HepG2 (cell line): Measurements from ENCODE around the gene THOC6. TPM values are rescaled to one million over a fixed set of nuclear protein-coding genes. Genes with fewer than 3 reads are reported as not detected.

Source experiments
- ATAC-seq: fragments of 200-7000 bp; cut with Tn5 transposase; 3 replicates; pipeline ENCODE4 v1.9.1; 2020; ENCODE audit warnings: mild to moderate bottlenecking, moderate library complexity
- BruUV-seq: library from RNA; stranded (reverse); fragments of 400-500 nt; replicated peaks from 2 replicates; lab custom pipeline; 2021; lab: Mats Ljungman, UMichigan
- CTCF ChIA-PET: fragments of 300-600 bp; formaldehyde crosslinking; extraction: SDS; loops from one replicate; lab custom pipeline; 2021; ENCODE audit warnings: low total read pairs, inconsistent platforms, low intra/inter-chr PET ratio; lab: Yijun Ruan, JAX
- POLR2A ChIA-PET: fragments of 350-600 bp; sonication (Branson Sonifier 250); formaldehyde crosslinking; loops from one replicate; lab custom pipeline; 2020; ENCODE audit warnings: antibody characterized with exemption, inconsistent platforms; lab: Yijun Ruan, JAX
- DNase-seq: peaks from one replicate; pipeline ENCODE4 v3.0.0-alpha.2; 2015; ENCODE audit warnings: low spot score
- FAIRE-seq: peaks from 3 replicates; lab custom pipeline; 2011; peaks lifted over from hg19 to GRCh38; lab: Jason Lieb, UNC
- H2AFZ ChIP-seq: one replicate; pipeline ENCODE4 v1.6.1; 2011; ENCODE audit warnings: low read length, inconsistent platforms
- H3K27ac ChIP-seq: fragments of 300-600 bp; 3 replicates; pipeline ENCODE4 v1.8.0; 2011; ENCODE audit warnings: mixed run types, mild to moderate bottlenecking, mixed read lengths, low read length, inconsistent platforms; ENCODE audit not compliant: insufficient read depth; ENCODE audit errors: extremely low read length
- H3K27me3 ChIP-seq, 2 experiments: fragments of 200-600 bp in 1 of 2; 2 replicates in 1 of 2; 3 replicates in 1 of 2; pipeline versions ENCODE4 v1.6.0 to v1.8.0; 2011; ENCODE audit warnings: low read length in 2 of 2, mild to moderate bottlenecking in 2 of 2, moderate library complexity in 2 of 2, inconsistent platforms in 1 of 2; ENCODE audit not compliant: insufficient read depth in 2 of 2, control insufficient read depth in 1 of 2
- H3K36me3 ChIP-seq, 2 experiments: fragments of 200-600 bp in 1 of 2; replicated peaks in 1 of 2; 2 replicates in 1 of 2; 3 replicates in 1 of 2; pipeline versions ENCODE4 v1.5.1 to v1.8.0; 2011; ENCODE audit warnings: low read length in 2 of 2, inconsistent platforms in 1 of 2; ENCODE audit not compliant: insufficient read depth in 2 of 2, control insufficient read depth in 1 of 2
- H3K4me1 ChIP-seq: 2 replicates; pipeline ENCODE4 v1.5.1; 2012; ENCODE audit warnings: low read length, inconsistent platforms; ENCODE audit not compliant: insufficient read depth
- H3K4me2 ChIP-seq: 2 replicates; pipeline ENCODE4 v1.6.0; 2011; ENCODE audit warnings: low read depth, low read length, inconsistent platforms
- H3K4me3 ChIP-seq, 3 experiments: fragments of 200-600 bp in 1 of 3; sonication (generic), shearing (Covaris generic) in 1 of 3; replicated peaks in 1 of 3; 2 replicates each; pipeline ENCODE4 v1.5.1; 2011 to 2016; ENCODE audit warnings: low read length in 3 of 3, inconsistent platforms in 2 of 3, low read depth in 2 of 3, mild to moderate bottlenecking in 2 of 3, control low read depth in 1 of 3, mixed read lengths in 1 of 3; ENCODE audit not compliant: insufficient read depth in 1 of 3
- H3K79me2 ChIP-seq: one replicate; pipeline ENCODE4 v1.6.1; 2011; ENCODE audit warnings: low read length, inconsistent platforms; ENCODE audit not compliant: insufficient read depth
- H3K9ac ChIP-seq: 2 replicates; pipeline ENCODE4 v1.6.0; 2011; ENCODE audit warnings: mild to moderate bottlenecking, low read depth, low read length, inconsistent platforms; ENCODE audit not compliant: insufficient read depth
- H3K9me3 ChIP-seq: 2 replicates; pipeline ENCODE4 v1.5.1; 2012; ENCODE audit warnings: mild to moderate bottlenecking, low read length
- H4K20me1 ChIP-seq: 2 replicates; pipeline ENCODE4 v1.6.0; 2011; ENCODE audit warnings: inconsistent platforms, mild to moderate bottlenecking, low read length, moderate library complexity; ENCODE audit not compliant: insufficient read depth
- ARID3A ChIP-seq: IDR thresholded peaks from 2 replicates; pipeline ENCODE4 v1.6.1; 2012; ENCODE audit warnings: low read depth, low read length, improper control_type of control experiment
- FOSL2 ChIP-seq: sonication (generic); formaldehyde crosslinking; IDR thresholded peaks from 2 replicates; pipeline ENCODE4 v1.4.0; 2020; ENCODE audit warnings: missing genetic modification reagents
- HMG20A ChIP-seq: IDR thresholded peaks from 2 replicates; pipeline ENCODE4 v1.6.1; 2016; ENCODE audit warnings: borderline replicate concordance
- HOXD1 ChIP-seq: sonication (generic); formaldehyde crosslinking; IDR thresholded peaks from 2 replicates; pipeline ENCODE4 v1.5.0; 2020; ENCODE audit warnings: missing genetic modification reagents
- MEIS1 ChIP-seq: sonication (generic); formaldehyde crosslinking; IDR thresholded peaks from 2 replicates; pipeline ENCODE4 v1.9.0; 2021; ENCODE audit warnings: mild to moderate bottlenecking, missing genetic modification reagents, moderate library complexity, borderline replicate concordance
- MLLT10 ChIP-seq: sonication (generic); formaldehyde crosslinking; IDR thresholded peaks from 2 replicates; pipeline ENCODE4 v1.4.0; 2020; ENCODE audit warnings: missing genetic modification reagents
- MTA1 ChIP-seq: sonication (generic); formaldehyde crosslinking; IDR thresholded peaks from 2 replicates; pipeline ENCODE4 v1.4.0; 2020; ENCODE audit warnings: missing genetic modification reagents, mild to moderate bottlenecking, borderline replicate concordance
- NONO ChIP-seq, 2 experiments: fragments of 450-650 bp in 1 of 2; sonication (generic) in 1 of 2; formaldehyde crosslinking in 1 of 2; IDR thresholded peaks in 1 of 2; conservative IDR thresholded peaks in 1 of 2; 2 replicates each; pipeline versions ENCODE4 v1.6.1 to v1.8.0; 2017 to 2022; ENCODE audit warnings: mild to moderate bottlenecking in 1 of 2, missing genetic modification reagents in 1 of 2, moderate library complexity in 1 of 2
- NR3C1 ChIP-seq: sonication (generic); formaldehyde crosslinking; IDR thresholded peaks from 2 replicates; pipeline ENCODE4 v1.4.0; 2020; ENCODE audit warnings: missing genetic modification reagents
- ONECUT2 ChIP-seq: sonication (generic); formaldehyde crosslinking; IDR thresholded peaks from 2 replicates; pipeline ENCODE4 v1.4.0; 2020; ENCODE audit warnings: missing genetic modification reagents
- TCF7L2 ChIP-seq: IDR thresholded peaks from 2 replicates; pipeline ENCODE4 v1.6.1; 2011; ENCODE audit warnings: mild to moderate bottlenecking, low read depth, low read length, moderate library complexity
- ZNF331 ChIP-seq: sonication (generic); formaldehyde crosslinking; IDR thresholded peaks from 2 replicates; pipeline ENCODE4 v1.4.0; 2020; ENCODE audit warnings: missing genetic modification reagents
- ZSCAN9 ChIP-seq: IDR thresholded peaks from 2 replicates; pipeline ENCODE4 v1.6.1; 2016; ENCODE audit warnings: borderline replicate concordance
- WGBS: methylation state at CpG from one replicate; pipeline ENCODE4 v1.1.6; 2017; ENCODE audit warnings: low lambda C conversion rate; 5-methylcytosine and 5-hydroxymethylcytosine counted together
- in situ Hi-C: cut with HindIII; loops from 2 replicates; pipeline ENCODE4 v1.10.0; 2017; ENCODE audit warnings: low pct_unique_long_range_greater_than_20kb; ENCODE audit not compliant: extremely low pct_ligation_motif_present
- intact Hi-C: fragments of 100-400 bp; cut with micrococcal nuclease; formaldehyde crosslinking; loops from one replicate; pipeline ENCODE4 v1.10.0; 2022; ENCODE audit not compliant: unreplicated experiment
- polyA plus RNA-seq, 8 experiments: library from polyadenylated mRNA; depleted of rRNA in 3 of 8; stranded (reverse) in 7 of 8; unstranded in 1 of 8; fragments of >200 nt; fragmentation: Illumina TruSeq in 4 of 8; extraction: Trizol in 4 of 8; gene quantifications; 2 replicates each; pipeline versions ENCODE4 v1.2.1 to v1.2.3, GENCODE V29; 2011 to 2016; ENCODE audit warnings: low read depth in 4 of 8, missing spikeins in 1 of 8, mixed read lengths in 1 of 8; ENCODE audit not compliant: insufficient read depth in 1 of 8
- total RNA-seq, 5 experiments: library from RNA; depleted of rRNA; stranded (reverse); fragments of >200 nt; fragmentation: Illumina TruSeq; extraction: Trizol; gene quantifications; 2 replicates each; pipeline ENCODE4 v1.2.3, GENCODE V29; 2016; ENCODE audit warnings: low read depth in 1 of 5
- TF ChIP-seq, protein P1 (sequence below): sonication (generic); formaldehyde crosslinking; IDR thresholded peaks from 2 replicates; pipeline ENCODE4 v1.4.0; 2020; ENCODE audit warnings: missing genetic modification reagents, borderline replicate concordance
- TF ChIP-seq, protein P2 (sequence below): sonication (generic); formaldehyde crosslinking; IDR thresholded peaks from 2 replicates; pipeline ENCODE4 v1.4.0; 2020; ENCODE audit warnings: missing genetic modification reagents

Gene THOC6
- total and polyA plus RNA-seq, 2 of the 13 experiments (the other 11 are each of a cell fraction or from before 2014, with no cell fraction given): 32.1 to 37.0 TPM

DNA sequence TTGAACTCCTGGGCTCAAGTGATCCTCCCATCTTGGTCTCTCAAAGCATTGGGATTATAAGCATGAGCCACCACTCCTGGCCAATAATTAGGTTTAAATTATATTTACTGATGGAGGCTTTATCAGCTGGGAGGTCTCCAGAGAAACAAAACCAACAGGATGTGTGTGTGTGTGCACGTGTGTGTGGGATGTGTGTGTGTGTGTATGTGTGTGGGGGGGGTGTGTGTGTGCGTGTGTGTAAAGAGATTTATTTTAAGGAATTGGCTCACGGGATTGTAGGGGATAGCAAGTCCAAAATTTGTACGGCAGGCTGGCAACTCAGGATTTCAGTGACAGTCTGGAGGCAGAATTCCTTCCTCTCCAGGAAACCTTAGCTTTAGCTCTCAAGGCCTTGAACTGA, 27.2 kb downstream of the THOC6 start:
- Histone ChIP-seq H3K9ac (no peak overlapping the region), H3K27me3 (peaks cover 8 to 50% of the 10 kb centered on the region in 2 experiments), H3K4me2 (no peak overlapping the region), H3K4me1 (peaks cover 2% of the 10 kb centered on the region; the same call in 1 of the 2 replicates), H3K36me3 (no peaks in the 10 kb centered on the region), H3K27ac (no peak overlapping the region), H2AFZ (no peak overlapping the region), H3K9me3 (no peaks in the 10 kb centered on the region), H3K4me3 (no peak overlapping the region), H3K79me2 (no peaks in the 10 kb centered on the region), H4K20me1 (no peaks in the 10 kb centered on the region)
- FAIRE-seq (no peak), DNase-seq (no peak), ATAC-seq (no peak)
- TF ChIP-seq NONO (IDR thresholded peaks at IDR 0.05): no peak
- TF ChIP-seq NONO (CRISPR knock-in tag; conservative IDR thresholded peaks at IDR 0.05): no peak
- TF ChIP-seq ONECUT2 (CRISPR knock-in tag): no peak
- POLR2A ChIA-PET: no interaction called here
- BruUV-seq: no TSS peak
- intact Hi-C loops (no loop called here), in situ Hi-C loops (no loop called here)
- CTCF ChIA-PET: no interaction called here
- 57% methylated on average over 4 of the region's 4 CpGs for WGBS

- WGBS: 28% methylated on average over 9 of the region's 9 CpGs
- CTCF ChIA-PET: no interaction called here
- no peak for FAIRE-seq
- intact Hi-C loops: no loop called here
- Histone ChIP-seq H4K20me1 (no peaks in the 10 kb centered on the region), H2AFZ (no peak overlapping the region), H3K79me2 (no peaks in the 10 kb centered on the region), H3K27me3 (peaks cover 5 to 47% of the 10 kb centered on the region in 2 experiments), H3K9me3 (no peaks in the 10 kb centered on the region), H3K9ac (no peak overlapping the region), H3K4me3 (no peak overlapping the region), H3K4me1 (no peaks in the 10 kb centered on the region), H3K36me3 (no peaks in the 10 kb centered on the region), H3K27ac (no peak overlapping the region), H3K4me2 (no peak overlapping the region)
- POLR2A ChIA-PET: no interaction called here
- in situ Hi-C loops: no loop called here
- TF ChIP-seq ZSCAN9 (CRISPR knock-in tag) (no peak), NR3C1 (CRISPR knock-in tag) (no peak), MEIS1 (CRISPR knock-in tag) (no peak), TCF7L2 (no peak), HMG20A (CRISPR knock-in tag) (no peak), MTA1 (CRISPR knock-in tag) (no peak), HOXD1 (no peak), MLLT10 (CRISPR knock-in tag) (no peak), FOSL2 (CRISPR knock-in tag) (no peak), ARID3A (no peak), ZNF331 (no peak)
- TF ChIP-seq, protein P1, sequence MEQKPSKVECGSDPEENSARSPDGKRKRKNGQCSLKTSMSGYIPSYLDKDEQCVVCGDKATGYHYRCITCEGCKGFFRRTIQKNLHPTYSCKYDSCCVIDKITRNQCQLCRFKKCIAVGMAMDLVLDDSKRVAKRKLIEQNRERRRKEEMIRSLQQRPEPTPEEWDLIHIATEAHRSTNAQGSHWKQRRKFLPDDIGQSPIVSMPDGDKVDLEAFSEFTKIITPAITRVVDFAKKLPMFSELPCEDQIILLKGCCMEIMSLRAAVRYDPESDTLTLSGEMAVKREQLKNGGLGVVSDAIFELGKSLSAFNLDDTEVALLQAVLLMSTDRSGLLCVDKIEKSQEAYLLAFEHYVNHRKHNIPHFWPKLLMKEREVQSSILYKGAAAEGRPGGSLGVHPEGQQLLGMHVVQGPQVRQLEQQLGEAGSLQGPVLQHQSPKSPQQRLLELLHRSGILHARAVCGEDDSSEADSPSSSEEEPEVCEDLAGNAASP (CRISPR knock-in tag): no peak
- TF ChIP-seq, protein P2, sequence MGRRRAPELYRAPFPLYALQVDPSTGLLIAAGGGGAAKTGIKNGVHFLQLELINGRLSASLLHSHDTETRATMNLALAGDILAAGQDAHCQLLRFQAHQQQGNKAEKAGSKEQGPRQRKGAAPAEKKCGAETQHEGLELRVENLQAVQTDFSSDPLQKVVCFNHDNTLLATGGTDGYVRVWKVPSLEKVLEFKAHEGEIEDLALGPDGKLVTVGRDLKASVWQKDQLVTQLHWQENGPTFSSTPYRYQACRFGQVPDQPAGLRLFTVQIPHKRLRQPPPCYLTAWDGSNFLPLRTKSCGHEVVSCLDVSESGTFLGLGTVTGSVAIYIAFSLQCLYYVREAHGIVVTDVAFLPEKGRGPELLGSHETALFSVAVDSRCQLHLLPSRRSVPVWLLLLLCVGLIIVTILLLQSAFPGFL (CRISPR knock-in tag): no peak
- no TSS peak for BruUV-seq
- ATAC-seq: no peak
- DNase-seq: no peak
These were observed 27.7 kb downstream of the THOC6 start for GRCh38 chr16:3051494-3051893.
